Motor neuron (in vitro differentiated cells): ENCODE data around the gene CYTH3. TPM values are rescaled to one million over a fixed set of nuclear protein-coding genes. Genes with fewer than 3 reads are reported as not detected.
A peak's percentile ranks its signal among the peaks of the same experiment; 100 is the strongest.
"Not testable (repeated sequence)": the region's sequence is repeated elsewhere in the genome, so short reads cannot be mapped to it uniquely, and the experiment has no call there.

Experiments used
- ATAC-seq, 8 experiments: fragments of 200-7000 bp; cut with Tn5 transposase; replicated peaks in 6 of 8; 2 replicates each; pipeline ENCODE4 v1.8.0; 2021; ENCODE audit warnings: mild to moderate bottlenecking in 8 of 8, moderate library complexity in 8 of 8
- H3K27ac ChIP-seq, 2 donors: fragments of 250-450 bp; sonication (Bioruptor Pico); 2 replicates each; pipeline ENCODE4 v1.9.0; 2021; ENCODE audit warnings: antibody characterized with exemption in 2 of 2, mild to moderate bottlenecking in 2 of 2, moderate library complexity in 1 of 2
- H3K4me1 ChIP-seq, 2 donors: fragments of 250-450 bp; sonication (Bioruptor Pico); replicated peaks in 1 of 2; 2 replicates each; pipeline ENCODE4 v1.6.1; 2021; ENCODE audit warnings: antibody characterized with exemption in 2 of 2, mild to moderate bottlenecking in 2 of 2, moderate library complexity in 1 of 2
- H3K4me3 ChIP-seq, 5 donors: fragments of 250-450 bp; sonication (Bioruptor Pico); 2 replicates each; pipeline ENCODE4 v1.9.0; 2021; ENCODE audit warnings: antibody characterized with exemption in 5 of 5, mild to moderate bottlenecking in 5 of 5, moderate library complexity in 4 of 5
- WGBS, 10 experiments: fragments of 450-650 bp; shearing (Covaris generic); methylation state at CpG; one replicate each; pipeline ENCODE4 v1.0.0; 2022; 5-methylcytosine and 5-hydroxymethylcytosine counted together
- in situ Hi-C, 9 experiments: fragments of 400-800 bp; cut with MboI; loops; one replicate each; pipeline ENCODE4 v1.15.0; 2021; ENCODE audit warnings: low sequenced_read_pairs in 9 of 9, low pct_unique_long_range_greater_than_20kb in 2 of 9; ENCODE audit not compliant: unreplicated experiment in 9 of 9
- total RNA-seq, 8 experiments: library from RNA; unstranded; fragments of 300-600 nt; gene quantifications; 2 replicates each; pipeline versions ENCODE4 v1.2.3 to v1.2.4, GENCODE V29; 2022

The CYTH3 gene
- total RNA-seq, 8 experiments from 2014 or later = 7.6 to 20.0 (median 10.5) TPM

DNA sequence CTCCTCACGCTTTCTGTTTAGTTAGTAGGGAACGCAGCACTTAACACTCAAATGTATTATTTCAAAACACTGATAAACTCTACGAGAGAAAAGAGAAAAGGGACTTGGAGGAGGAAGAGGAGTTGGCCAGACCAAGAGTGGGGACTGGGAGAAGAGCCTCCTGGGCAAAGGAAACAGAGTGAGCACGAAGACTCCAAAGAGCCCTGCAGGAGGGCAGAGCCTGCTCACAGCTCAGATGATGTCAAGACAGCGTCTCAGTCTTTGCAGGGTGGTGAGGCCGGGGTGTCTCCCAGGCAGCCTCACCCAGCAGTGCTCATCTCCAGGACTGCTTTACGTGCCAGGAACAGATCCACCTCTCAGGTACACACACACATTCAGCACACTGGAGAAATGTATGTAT is 41.2 kb downstream of the CYTH3 start:
- ATAC-seq = peak in 2 of 8 experiments; percentile 15 to 25
- Histone ChIP-seq H3K4me3 (no peak overlapping the region), H3K27ac (no peak overlapping the region), H3K4me1 (peaks cover 14 to 18% of the 10 kb centered on the region in 2 donors)
- WGBS, 10 experiments = 40 to 96% (median 73%) methylated on average over 1 to 5 of the region's 7 CpGs; no CpG with 5 or more reads in 2 of the 10 experiments
- in situ Hi-C loops = no loop called here

- H3K27ac ChIP-seq, in situ Hi-C loops, H3K4me3 ChIP-seq: not testable (repeated sequence)
- H3K4me1 ChIP-seq = peaks cover 14 to 18% of the 10 kb centered on the region in 2 donors
- ATAC-seq = peak in 1 of 8 experiments; percentile 8
- WGBS, 10 experiments = 36 to 100% (median 74%) methylated on average over 1 to 8 of the region's 9 CpGs; no CpG with 5 or more reads in 4 of the 10 experiments
Measured at GRCh38 chr7:6229284-6229683, 43.1 kb downstream of the CYTH3 start.

DNA sequence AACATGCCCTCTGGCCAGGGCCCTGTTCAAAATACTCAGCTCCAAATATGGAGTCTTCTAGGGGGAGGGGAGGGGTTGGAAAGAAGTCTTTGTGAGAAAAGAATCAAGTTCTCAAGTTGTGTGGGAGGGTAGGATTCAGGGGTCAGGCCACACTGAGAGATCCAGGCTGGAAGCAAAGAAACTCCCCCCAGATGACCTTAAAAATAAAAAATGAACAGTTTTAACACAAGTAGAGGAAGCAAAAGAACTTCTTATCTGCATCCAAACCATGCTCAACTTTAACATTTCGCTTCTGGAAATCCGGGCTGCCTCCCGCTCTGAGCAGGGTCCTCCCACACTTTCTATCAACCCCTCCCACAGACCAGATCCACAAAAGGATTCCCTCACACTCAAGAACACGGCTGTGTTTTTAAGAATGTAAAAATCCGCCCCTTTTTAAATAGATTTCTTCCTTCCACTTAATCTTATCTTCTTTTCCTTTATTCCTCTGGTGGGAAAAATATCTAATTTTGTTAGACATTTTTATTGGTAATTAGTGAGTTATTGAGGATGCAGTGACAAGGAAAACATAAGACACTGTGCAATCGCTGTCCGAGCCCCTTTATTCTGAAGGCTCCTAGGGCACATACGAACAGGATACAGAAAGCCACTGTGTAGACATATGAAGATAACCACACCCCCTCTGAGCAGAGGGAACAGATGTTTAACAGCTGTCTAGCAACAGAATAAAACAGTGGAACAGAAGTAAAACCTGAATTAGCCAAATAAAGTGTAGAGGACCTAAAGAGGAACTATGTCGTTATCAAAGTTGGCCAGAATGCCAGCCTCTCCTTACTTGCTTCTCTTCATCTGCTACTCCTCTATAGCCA is 43.8 kb downstream of the CYTH3 start:
- Histone ChIP-seq H3K4me1 (peaks cover 14 to 18% of the 10 kb centered on the region in 2 donors), H3K4me3 (peak overlapping the region in 1 of 5 donors; percentile 14), H3K27ac (peak overlapping the region; percentile 47 to 63)
- in situ Hi-C loops = no loop called here
- WGBS, 10 experiments = 2 to 40% (median 19%) methylated on average over 1 to 9 of the region's 9 CpGs; no CpG with 5 or more reads in 1 of the 10 experiments
- ATAC-seq = peak in 7 of 8 experiments; percentile 52 to 86 (median 66)

DNA sequence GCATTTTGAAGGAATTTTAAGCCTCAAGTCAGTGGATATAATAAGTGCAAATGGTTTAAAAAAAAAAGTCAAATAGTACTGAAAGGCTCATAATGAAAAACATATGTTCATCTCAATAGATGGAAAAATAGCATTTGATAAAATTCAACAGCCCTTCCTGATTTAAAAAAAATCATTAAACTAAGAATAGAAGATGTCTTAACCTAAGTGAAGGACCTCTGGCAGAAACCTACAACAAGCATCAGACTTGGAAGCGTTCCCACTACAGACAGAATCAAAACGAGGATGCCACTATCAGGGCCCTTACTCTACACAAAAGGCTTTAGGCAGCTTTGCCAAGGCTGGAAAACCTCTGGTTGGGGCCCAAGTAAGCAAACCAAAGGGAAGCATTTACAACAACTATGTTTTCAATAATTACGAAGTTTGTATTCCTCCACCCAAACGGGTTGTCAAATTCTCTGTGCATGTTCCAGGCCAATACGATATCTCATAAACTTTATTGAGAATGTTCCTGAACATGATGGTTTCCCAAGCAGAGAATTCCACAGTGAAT is 45.1 kb downstream of the CYTH3 start:
- WGBS, 10 experiments = 0 to 91% (median 60%) methylated on average over 1 to 5 of the region's 5 CpGs
- Histone ChIP-seq H3K4me3 (no peak overlapping the region), H3K27ac (no peak overlapping the region), H3K4me1 (peaks cover 14 to 18% of the 10 kb centered on the region in 2 donors)
- in situ Hi-C loops = no loop called here
- ATAC-seq = peak in 1 of 8 experiments; percentile 30

- H3K4me1 ChIP-seq = peaks cover 14 to 18% of the 10 kb centered on the region in 2 donors
- ATAC-seq = peak in 3 of 8 experiments; percentile 49 to 77 (median 71)
- H3K4me3 ChIP-seq = no peak overlapping the region
- in situ Hi-C loops = no loop called here
- WGBS, 10 experiments = 0 to 100% (median 80%) methylated on average over 1 to 3 of the region's 3 CpGs; no CpG with 5 or more reads in 1 of the 10 experiments
- no peak overlapping the region for H3K27ac ChIP-seq
Measured at GRCh38 chr7:6226194-6226799, 46.1 kb downstream of the CYTH3 start.

DNA sequence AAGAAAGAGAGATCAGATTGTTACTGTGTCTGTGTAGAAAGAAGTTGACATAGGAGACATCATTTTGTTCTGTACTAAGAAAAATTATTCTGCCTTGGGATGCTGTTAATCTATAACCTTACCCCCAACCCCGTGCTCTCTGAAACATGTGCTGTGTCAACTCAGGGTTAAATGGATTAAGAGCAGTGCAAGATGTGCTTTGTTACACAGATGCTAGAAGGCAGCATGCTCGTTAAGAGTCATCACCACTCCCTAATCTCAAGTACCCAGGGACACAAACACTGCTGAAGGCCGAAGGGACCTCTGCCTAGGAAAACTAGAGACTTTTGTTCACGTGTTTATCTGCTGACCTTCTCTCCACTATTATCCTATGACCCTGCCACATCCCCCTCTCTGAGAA is 49.0 kb downstream of the CYTH3 start:
- H3K4me1 ChIP-seq = peaks cover 10 to 12% of the 10 kb centered on the region in 2 donors
- H3K4me3 ChIP-seq, in situ Hi-C loops, ATAC-seq, H3K27ac ChIP-seq: not testable (repeated sequence)
- WGBS, 10 experiments = 14 to 40% methylated on average over 2 of the region's 4 CpGs; no CpG with 5 or more reads in 8 of the 10 experiments

- H3K27ac ChIP-seq, ATAC-seq, H3K4me3 ChIP-seq, H3K4me1 ChIP-seq, in situ Hi-C loops: not testable (repeated sequence)
- WGBS, 10 experiments = 80 to 100% (median 100%) methylated on average over 1 to 3 of the region's 25 CpGs; no CpG with 5 or more reads in 7 of the 10 experiments
Measured at GRCh38 chr7:6223010-6223409, 49.4 kb downstream of the CYTH3 start.

DNA sequence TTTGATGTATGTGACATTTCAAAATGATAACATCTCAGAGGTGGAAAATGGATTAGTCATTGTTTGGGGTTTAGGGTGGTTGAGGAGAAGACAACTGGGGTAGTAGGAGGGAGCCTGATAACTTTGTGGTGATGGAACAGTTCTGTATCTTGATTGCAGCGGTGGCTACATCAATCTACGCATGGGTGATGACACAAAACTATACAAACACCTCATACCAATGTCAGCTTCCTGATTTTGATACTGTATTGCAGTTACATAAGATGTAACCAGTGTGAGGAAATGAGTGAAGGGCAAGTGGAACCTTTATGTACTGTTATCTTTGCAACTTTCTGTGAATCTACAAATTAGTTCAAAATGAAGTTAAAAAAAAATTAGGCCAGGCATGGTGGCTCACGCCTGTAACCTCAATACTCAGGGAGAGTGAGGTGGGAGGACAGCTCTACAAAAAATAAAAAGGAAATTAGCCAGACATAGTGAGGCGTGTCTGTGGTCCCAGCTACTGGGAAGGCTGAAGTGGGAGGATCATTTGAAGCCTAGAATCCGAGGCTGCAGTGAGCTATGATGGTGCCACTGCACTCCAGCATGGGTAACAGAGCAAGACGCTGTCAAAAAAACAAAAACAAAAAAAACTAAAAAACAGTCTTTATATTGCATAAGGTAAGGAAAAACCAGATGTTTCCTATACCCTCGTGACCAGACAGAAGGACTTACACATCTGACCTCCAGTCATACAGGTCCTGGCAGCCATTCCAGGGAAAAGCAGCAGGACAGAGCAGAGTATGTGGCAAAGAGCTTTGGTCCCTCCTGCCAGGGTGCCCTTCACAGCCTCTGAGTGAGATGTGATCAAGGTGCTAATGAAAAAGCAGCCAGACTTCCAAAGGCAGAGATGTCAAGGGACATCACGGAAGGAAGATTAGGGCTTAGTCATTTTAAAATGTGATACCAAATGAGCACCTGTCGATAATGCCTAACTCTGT is 50.8 kb downstream of the CYTH3 start:
- no peak overlapping the region for H3K27ac ChIP-seq
- ATAC-seq = no peak
- in situ Hi-C loops = no loop called here
- no peak overlapping the region for H3K4me3 ChIP-seq
- no peaks in the 10 kb centered on the region for H3K4me1 ChIP-seq
- WGBS, 10 experiments = 32 to 100% (median 87%) methylated on average over 1 to 9 of the region's 9 CpGs

GRCh38 chr7:6218329-6218728 is 54.1 kb downstream of the CYTH3 start:
- ATAC-seq = no peak
- 72 to 97% (median 89%) methylated on average over 1 to 3 of the region's 3 CpGs; no CpG with 5 or more reads in 2 of the 10 experiments for WGBS, 10 experiments
- in situ Hi-C loops = no loop called here
- no peaks in the 10 kb centered on the region for H3K4me1 ChIP-seq
- H3K4me3 ChIP-seq = no peak overlapping the region
- H3K27ac ChIP-seq = no peak overlapping the region

GRCh38 chr7:6212008-6212407 is 60.4 kb downstream of the CYTH3 start:
- in situ Hi-C loops = no loop called here
- no peak for ATAC-seq
- H3K4me3 ChIP-seq = no peak overlapping the region
- 43 to 100% (median 95%) methylated on average over 1 to 3 of the region's 3 CpGs; no CpG with 5 or more reads in 1 of the 10 experiments for WGBS, 10 experiments
- H3K27ac ChIP-seq = no peak overlapping the region
- no peaks in the 10 kb centered on the region for H3K4me1 ChIP-seq

- no peak for ATAC-seq
- in situ Hi-C loops = no loop called here
- no peak overlapping the region for H3K4me3 ChIP-seq
Measured at GRCh38 chr7:6210621-6211372, 61.6 kb downstream of the CYTH3 start.

GRCh38 chr7:6209340-6209739 is 63.1 kb downstream of the CYTH3 start:
- in situ Hi-C loops = no loop called here
- ATAC-seq = no peak
- WGBS, 10 experiments = 12 to 100% (median 81%) methylated on average over 1 to 5 of the region's 6 CpGs; no CpG with 5 or more reads in 1 of the 10 experiments
- no peaks in the 10 kb centered on the region for H3K4me1 ChIP-seq
- no peak overlapping the region for H3K27ac ChIP-seq
- no peak overlapping the region for H3K4me3 ChIP-seq

More at GRCh38 chr7:6210621-6211372, 61.6 kb downstream of the CYTH3 start:
- 29 to 96% (median 80%) methylated on average over 1 to 7 of the region's 7 CpGs; no CpG with 5 or more reads in 1 of the 10 experiments for WGBS, 10 experiments
- Histone ChIP-seq H3K4me1 (no peaks in the 10 kb centered on the region), H3K27ac (no peak overlapping the region)
